Esophagus (tissue), 2 donors: ENCODE measurements around the gene PAK1. TPM values are rescaled to one million over a fixed set of nuclear protein-coding genes. Genes with fewer than 3 reads are reported as not detected.

Experiments used
- H3K27ac ChIP-seq, 2 donors: one replicate each; pipeline ENCODE4 v1.5.1; 2013; ENCODE audit warnings: low read depth in 2 of 2, mild to moderate bottlenecking in 2 of 2, inconsistent platforms in 1 of 2, low read length in 1 of 2, moderate library complexity in 1 of 2
- H3K27me3 ChIP-seq, 2 donors: one replicate each; pipeline ENCODE4 v1.6.1; 2013; ENCODE audit warnings: low read length in 2 of 2, control low read depth in 1 of 2, mild to moderate bottlenecking in 1 of 2; ENCODE audit not compliant: insufficient read depth in 2 of 2, control insufficient read depth in 1 of 2
- H3K36me3 ChIP-seq, 2 donors: one replicate each; pipeline ENCODE4 v1.6.1; 2013; ENCODE audit warnings: low read length in 1 of 2; ENCODE audit not compliant: control insufficient read depth in 2 of 2, insufficient read depth in 2 of 2
- H3K4me1 ChIP-seq, 2 donors: one replicate each; pipeline ENCODE4 v1.6.1; 2013; ENCODE audit warnings: low read length in 1 of 2; ENCODE audit not compliant: control insufficient read depth in 2 of 2, insufficient read depth in 2 of 2
- H3K4me3 ChIP-seq, 2 donors: one replicate each; pipeline ENCODE4 v1.5.1; 2013; ENCODE audit warnings: low read length in 2 of 2, mild to moderate bottlenecking in 2 of 2, low read depth in 1 of 2, moderate library complexity in 1 of 2
- H3K9me3 ChIP-seq, 2 donors: one replicate each; pipeline ENCODE4 v1.6.1; 2013; ENCODE audit warnings: mild to moderate bottlenecking in 2 of 2, low read depth in 1 of 2, low read length in 1 of 2, moderate library complexity in 1 of 2; ENCODE audit not compliant: control insufficient read depth in 2 of 2, insufficient read depth in 1 of 2
- WGBS, 2 donors: extraction: QIAGEN DNeasy Blood & Tissue Kit; methylation state at CpG; one replicate each; pipeline ENCODE4 v1.1.7; 2013; 5-methylcytosine and 5-hydroxymethylcytosine counted together
- polyA plus RNA-seq, 2 donors: library from polyadenylated mRNA; stranded (reverse); fragments of 200-250 nt; gene quantifications; one replicate each; pipeline ENCODE4 v1.2.3, GENCODE V29; 2013
- donor health status: healthy with polysubstance abuse.
- donor health status: Bipolar disorder and iron deficiency.

PAK1 gene
- polyA plus RNA-seq, 2 donors: 10.3 to 16.3 TPM

DNA sequence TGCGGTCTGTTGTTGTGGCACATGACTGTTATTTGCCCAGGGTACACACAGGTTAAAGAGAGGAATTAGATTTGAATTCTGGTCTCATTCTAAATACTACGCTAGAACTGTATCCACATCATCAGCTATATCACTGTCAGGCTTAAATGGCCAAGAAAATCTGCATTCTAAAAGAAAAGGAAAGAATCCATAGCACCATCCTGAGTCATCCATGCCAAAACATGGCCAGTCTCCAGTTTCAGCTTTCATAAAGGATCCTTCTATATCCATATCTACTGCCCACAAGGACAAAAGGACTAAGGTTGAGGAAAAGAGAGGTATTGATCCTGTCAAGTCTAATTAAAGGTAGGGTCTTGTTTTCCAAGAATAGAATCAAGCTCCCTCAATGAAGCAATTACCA, 98.8 kb downstream of the PAK1 start:
- Histone ChIP-seq H3K9me3 (no peaks in the 10 kb centered on the region), H3K27ac (no peak overlapping the region), H3K4me1 (no peaks in the 10 kb centered on the region), H3K4me3 (no peak overlapping the region), H3K36me3 (peaks cover 3 to 5% of the 10 kb centered on the region in 2 donors), H3K27me3 (no peaks in the 10 kb centered on the region)
- 93 to 96% methylated on average over 2 of the region's 2 CpGs for WGBS, 2 donors

- 71 to 87% methylated on average over 3 of the region's 3 CpGs for WGBS, 2 donors
- Histone ChIP-seq H3K9me3 (no peaks in the 10 kb centered on the region), H3K27ac (no peak overlapping the region), H3K27me3 (no peaks in the 10 kb centered on the region), H3K4me1 (no peaks in the 10 kb centered on the region), H3K36me3 (peaks cover 3 to 5% of the 10 kb centered on the region in 2 donors), H3K4me3 (no peak overlapping the region)
Measured at GRCh38 chr11:77374611-77375031, 99.3 kb downstream of the PAK1 start.

DNA sequence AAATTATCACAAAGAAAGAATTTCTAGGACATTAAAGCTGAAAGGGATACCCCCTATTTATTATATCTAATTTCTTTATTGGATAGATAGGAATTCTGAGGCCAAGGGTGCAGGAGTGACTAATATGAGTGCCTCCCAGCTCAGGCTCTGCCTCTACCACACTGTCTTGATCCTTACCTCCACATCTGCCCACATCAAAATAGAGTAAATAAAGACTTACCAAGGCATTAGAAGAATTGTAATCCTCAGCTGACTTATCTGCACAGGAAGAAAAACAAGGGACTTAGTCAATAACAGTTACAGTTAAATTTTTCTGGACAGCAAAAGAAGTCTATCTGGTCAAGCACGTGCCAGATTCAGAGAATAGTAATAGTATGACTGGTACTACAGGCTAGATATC, 99.8 kb downstream of the PAK1 start:
- Histone ChIP-seq H3K27me3 (no peaks in the 10 kb centered on the region), H3K9me3 (no peaks in the 10 kb centered on the region), H3K4me1 (no peaks in the 10 kb centered on the region), H3K36me3 (peaks cover 3 to 4% of the 10 kb centered on the region in 2 donors), H3K4me3 (no peak overlapping the region), H3K27ac (no peak overlapping the region)
- WGBS, 2 donors: 71 to 82% methylated on average over 1 of the region's 1 CpG

- peaks cover 0 to 1% of the 10 kb centered on the region in 2 donors for H3K36me3 ChIP-seq
- H3K27ac ChIP-seq: no peak overlapping the region
- H3K9me3 ChIP-seq: no peaks in the 10 kb centered on the region
- 87 to 92% methylated on average over 2 of the region's 2 CpGs for WGBS, 2 donors
- no peaks in the 10 kb centered on the region for H3K27me3 ChIP-seq
- H3K4me1 ChIP-seq: no peaks in the 10 kb centered on the region
- no peak overlapping the region for H3K4me3 ChIP-seq
Measured at GRCh38 chr11:77372726-77373125, 101.2 kb downstream of the PAK1 start.

GRCh38 chr11:77371646-77372045, 102.2 kb downstream of the PAK1 start:
- no peaks in the 10 kb centered on the region for H3K36me3 ChIP-seq
- H3K27me3 ChIP-seq: no peaks in the 10 kb centered on the region
- no peaks in the 10 kb centered on the region for H3K9me3 ChIP-seq
- no peak overlapping the region for H3K27ac ChIP-seq
- H3K4me1 ChIP-seq: no peaks in the 10 kb centered on the region
- H3K4me3 ChIP-seq: no peak overlapping the region

GRCh38 chr11:77370217-77370616, 103.7 kb downstream of the PAK1 start:
- H3K9me3 ChIP-seq: no peaks in the 10 kb centered on the region
- H3K4me3 ChIP-seq: no peak overlapping the region
- H3K27ac ChIP-seq: no peak overlapping the region
- 91 to 95% methylated on average over 1 of the region's 1 CpG for WGBS, 2 donors
- no peaks in the 10 kb centered on the region for H3K36me3 ChIP-seq
- H3K4me1 ChIP-seq: no peaks in the 10 kb centered on the region
- no peaks in the 10 kb centered on the region for H3K27me3 ChIP-seq

- H3K4me1 ChIP-seq: no peaks in the 10 kb centered on the region
- 93 to 95% methylated on average over 3 of the region's 3 CpGs for WGBS, 2 donors
- H3K27ac ChIP-seq: no peak overlapping the region
- no peaks in the 10 kb centered on the region for H3K27me3 ChIP-seq
- no peaks in the 10 kb centered on the region for H3K9me3 ChIP-seq
- no peak overlapping the region for H3K4me3 ChIP-seq
- no peaks in the 10 kb centered on the region for H3K36me3 ChIP-seq
Measured at GRCh38 chr11:77361184-77361583, 112.7 kb downstream of the PAK1 start.

DNA sequence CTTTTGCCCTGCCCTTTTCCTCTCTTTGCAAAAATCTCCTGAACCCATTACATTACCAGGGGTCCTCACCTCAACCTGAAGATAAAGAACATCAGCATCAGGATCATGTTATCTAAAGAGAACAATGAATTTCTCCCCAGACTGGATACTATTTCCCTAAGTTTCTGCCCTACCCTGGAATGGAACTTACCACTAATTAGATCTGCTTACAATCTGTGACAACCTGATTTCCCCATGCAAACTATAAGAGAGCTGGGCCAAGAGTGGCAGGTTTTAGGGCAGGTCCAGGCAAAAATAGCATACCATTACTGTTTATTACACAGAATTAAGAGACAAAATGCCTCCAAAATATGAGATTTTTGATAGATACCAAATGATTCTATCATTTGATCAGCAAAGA, 114.4 kb downstream of the PAK1 start:
- Histone ChIP-seq H3K27ac (no peak overlapping the region), H3K9me3 (no peaks in the 10 kb centered on the region), H3K27me3 (no peaks in the 10 kb centered on the region), H3K4me1 (no peaks in the 10 kb centered on the region), H3K36me3 (peaks cover 0 to 2% of the 10 kb centered on the region in 2 donors), H3K4me3 (no peak overlapping the region)

GRCh38 chr11:77353131-77353530, 120.8 kb downstream of the PAK1 start:
- H3K36me3 ChIP-seq: peaks cover 0 to 2% of the 10 kb centered on the region in 2 donors
- no peaks in the 10 kb centered on the region for H3K9me3 ChIP-seq
- 70 to 83% methylated on average over 3 of the region's 3 CpGs for WGBS, 2 donors
- H3K4me3 ChIP-seq: no peak overlapping the region
- H3K27me3 ChIP-seq: no peaks in the 10 kb centered on the region
- no peaks in the 10 kb centered on the region for H3K4me1 ChIP-seq
- H3K27ac ChIP-seq: no peak overlapping the region

DNA sequence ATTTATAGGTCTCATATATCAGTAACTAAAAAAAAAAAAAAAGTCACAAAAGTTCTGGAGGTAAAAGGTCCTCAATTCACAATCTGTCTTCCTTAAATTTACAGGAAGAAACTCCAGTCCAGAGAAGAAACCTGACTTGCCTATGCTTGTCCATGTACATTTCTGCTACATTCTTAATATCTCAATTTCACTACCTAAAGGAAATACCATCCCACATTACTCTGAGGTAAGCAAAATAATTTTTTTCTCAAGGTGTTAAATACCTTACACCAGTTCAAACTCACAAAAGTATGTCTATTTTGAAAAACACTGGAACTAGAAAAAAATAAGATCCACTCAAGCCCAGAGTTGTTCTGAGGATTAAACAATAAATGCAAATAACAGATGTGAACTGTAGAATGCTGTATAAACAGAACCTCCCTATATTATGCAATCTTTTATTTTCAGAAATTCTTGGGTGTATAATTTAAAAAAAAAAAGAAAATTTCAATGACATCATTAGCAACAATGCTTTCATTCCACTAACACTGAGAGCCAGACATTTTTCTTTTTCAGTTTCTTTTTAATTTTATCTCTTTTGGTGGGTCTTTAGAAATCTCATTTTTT, 122.5 kb downstream of the PAK1 start:
- peaks cover 2 to 5% of the 10 kb centered on the region in 2 donors for H3K36me3 ChIP-seq

More for the DNA sequence above, 122.5 kb downstream of the PAK1 start:
- no peak overlapping the region for H3K27ac ChIP-seq
- H3K4me3 ChIP-seq: no peak overlapping the region
- no peaks in the 10 kb centered on the region for H3K27me3 ChIP-seq
- no peaks in the 10 kb centered on the region for H3K4me1 ChIP-seq
- no peaks in the 10 kb centered on the region for H3K9me3 ChIP-seq
